ENCODE results near the gene RANBP3. TPM values are rescaled to one million over a fixed set of nuclear protein-coding genes. Genes with fewer than 3 reads are reported as not detected.
"Not testable (repeated sequence)": the region's sequence is repeated elsewhere in the genome, so short reads cannot be mapped to it uniquely, and the experiment has no call there.

Gene RANBP3
- total RNA-seq, 1 donor from 2014 or later, result 36.9 TPM

GRCh38 chr19:5987077-5987818 lies 9.3 kb upstream of the RANBP3 start:
- peak; percentile 76 for DNase-seq

DNA sequence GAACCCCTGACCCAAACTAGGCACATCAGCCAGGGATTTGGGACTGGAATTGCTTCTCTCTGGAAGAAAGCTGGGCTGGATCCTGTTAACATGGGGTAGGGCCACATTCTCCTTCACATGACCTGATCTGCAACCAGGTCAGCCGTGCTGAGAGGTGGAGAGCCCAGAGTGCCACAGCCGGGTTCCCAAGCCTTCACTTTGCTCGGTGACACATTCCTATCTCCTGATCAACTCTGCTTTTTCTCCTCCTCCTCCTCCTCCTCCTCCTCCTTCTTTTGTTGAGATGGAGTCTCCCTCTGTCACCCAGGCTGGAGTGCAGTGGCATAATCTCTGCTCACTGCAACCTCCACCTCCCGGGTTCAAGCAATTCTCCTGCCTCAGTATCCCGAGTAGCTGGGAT lies 7.9 kb upstream of the RANBP3 start:
- not testable (repeated sequence) for DNase-seq

DNA sequence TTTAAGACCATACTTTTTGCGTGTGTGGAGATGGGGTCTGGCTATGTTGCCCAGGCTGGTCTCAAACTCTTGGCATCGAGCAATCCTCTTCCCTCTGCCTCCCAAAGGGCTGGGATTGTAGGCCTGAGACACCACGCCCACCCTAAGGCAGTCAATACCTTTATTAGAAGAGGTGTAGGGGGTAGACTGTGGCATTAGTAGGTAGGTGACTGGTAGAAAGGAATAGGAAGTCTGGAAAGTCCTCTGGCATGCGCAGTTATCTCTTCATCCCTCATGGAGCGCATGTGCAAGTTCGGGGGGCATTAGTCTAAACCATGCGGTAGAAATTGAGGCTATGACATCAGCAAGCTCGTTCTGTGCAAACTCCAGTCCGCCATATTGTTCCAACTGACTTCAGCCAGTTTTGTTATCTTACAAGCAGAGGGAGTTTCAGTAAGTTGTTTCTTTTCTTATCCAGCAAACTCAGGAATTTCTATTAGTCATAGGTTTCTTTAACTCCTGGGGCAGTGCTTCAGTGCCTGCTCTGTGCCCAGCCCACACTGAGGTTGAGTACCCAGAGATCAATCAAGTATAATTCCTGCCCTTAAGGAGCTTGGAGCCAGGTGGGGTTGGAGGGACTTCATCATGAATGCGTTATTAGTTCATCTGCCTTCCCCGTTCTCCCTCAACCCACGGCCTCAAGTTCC lies 7.3 kb upstream of the RANBP3 start:
- DNase-seq, result no peak

- DNase-seq, result no peak
Measured at GRCh38 chr19:5984600-5984999, 6.7 kb upstream of the RANBP3 start.

GRCh38 chr19:5983367-5983955 lies 5.5 kb upstream of the RANBP3 start:
- DNase-seq, result no peak

- no peak for DNase-seq
Measured at GRCh38 chr19:5978606-5979552, 939 bp upstream of the RANBP3 start.

DNA sequence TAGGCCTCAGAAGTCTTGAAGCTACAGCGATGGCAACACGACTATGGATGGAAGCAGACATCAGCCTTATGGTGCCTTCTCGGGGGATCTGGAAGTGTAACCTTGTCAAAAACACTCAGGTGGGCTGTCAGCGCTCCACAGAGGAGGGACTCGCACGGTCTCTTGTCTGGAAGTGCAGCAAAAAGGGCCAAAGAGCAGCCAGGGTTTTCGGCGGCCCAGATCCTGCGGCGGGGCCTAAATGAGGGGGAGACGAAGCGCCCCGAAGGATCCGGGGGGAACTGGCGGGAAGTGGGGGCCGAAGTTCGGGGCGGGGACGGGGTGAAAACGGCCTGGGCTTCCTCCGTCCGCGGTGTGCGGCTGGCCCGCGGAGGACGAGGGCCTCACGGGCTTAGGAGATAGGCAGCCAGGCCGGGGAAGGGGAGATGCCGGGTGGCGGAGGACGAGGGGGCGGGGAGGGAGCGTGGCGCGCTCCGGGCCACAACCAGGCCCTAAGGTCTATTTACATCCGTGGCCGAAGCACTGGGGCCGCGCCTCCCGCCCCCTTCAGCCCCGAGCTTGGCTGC lies 637 bp downstream of the RANBP3 start:
- DNase-seq, result no peak

- DNase-seq, result no peak
Measured at GRCh38 chr19:5976768-5977167, 1.2 kb downstream of the RANBP3 start.

GRCh38 chr19:5975388-5975728 lies 2.6 kb downstream of the RANBP3 start:
- DNase-seq, result no peak

GRCh38 chr19:5974721-5975387 lies 3.1 kb downstream of the RANBP3 start:
- DNase-seq, result no peak

DNA sequence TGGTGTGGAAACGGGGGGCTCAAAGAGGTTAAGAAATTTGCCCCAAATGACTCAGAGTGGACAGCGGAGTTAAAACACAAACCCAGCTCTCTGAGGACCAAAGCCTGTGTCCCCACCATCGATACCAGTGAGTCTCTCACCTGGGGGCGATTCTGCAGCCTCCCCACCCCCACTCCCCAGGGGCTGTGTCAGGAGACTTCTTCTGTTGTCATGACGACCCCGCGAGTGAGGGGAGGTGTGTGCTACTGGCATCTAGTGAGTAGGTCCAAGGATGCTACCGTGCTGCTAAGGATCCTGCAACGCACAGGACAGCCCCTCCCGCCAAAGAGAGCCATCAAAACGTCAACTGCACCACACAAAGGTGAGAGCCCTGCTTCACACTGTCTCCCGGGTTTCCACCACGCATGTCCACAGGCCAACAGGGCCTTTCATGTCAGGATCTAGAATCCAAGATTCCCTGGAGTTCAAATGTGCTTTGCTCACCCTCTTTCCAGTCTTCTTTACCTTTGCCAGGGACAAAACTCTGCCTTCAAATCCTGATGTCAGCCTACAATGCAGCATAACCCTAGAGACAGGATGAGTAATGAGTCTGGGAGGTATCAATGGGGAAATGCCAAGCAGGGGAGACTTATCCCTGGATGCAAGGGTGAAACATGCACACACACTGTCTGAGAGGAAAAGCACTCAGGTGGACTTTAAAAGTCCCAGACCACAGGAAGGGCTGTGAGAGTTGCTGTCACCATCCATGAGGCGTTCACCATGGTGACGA lies 3.9 kb downstream of the RANBP3 start:
- DNase-seq, result no peak

DNA sequence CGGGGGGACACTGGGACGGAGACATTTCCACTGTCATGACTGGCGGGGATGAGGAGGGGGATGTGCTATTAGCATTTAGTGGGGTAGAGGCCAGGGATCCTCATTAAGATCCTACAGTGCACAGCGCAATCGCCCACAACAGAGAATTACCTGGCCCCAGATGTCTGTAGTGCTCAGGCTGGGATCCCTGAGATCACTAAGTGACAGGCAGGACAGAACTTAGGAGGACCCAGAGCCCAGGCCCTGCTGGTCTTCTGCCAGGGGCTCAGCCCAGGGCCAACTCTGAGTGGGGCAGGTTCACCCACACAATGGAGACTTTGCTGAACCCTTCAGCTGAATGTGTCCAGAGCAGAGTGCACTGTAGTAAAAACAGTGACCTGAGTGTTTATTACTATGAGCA lies 4.6 kb downstream of the RANBP3 start:
- DNase-seq, result no peak

GRCh38 chr19:5972355-5972731 lies 5.6 kb downstream of the RANBP3 start:
- DNase-seq, result no peak

GRCh38 chr19:5971714-5972354 lies 6.1 kb downstream of the RANBP3 start:
- no peak for DNase-seq

DNA sequence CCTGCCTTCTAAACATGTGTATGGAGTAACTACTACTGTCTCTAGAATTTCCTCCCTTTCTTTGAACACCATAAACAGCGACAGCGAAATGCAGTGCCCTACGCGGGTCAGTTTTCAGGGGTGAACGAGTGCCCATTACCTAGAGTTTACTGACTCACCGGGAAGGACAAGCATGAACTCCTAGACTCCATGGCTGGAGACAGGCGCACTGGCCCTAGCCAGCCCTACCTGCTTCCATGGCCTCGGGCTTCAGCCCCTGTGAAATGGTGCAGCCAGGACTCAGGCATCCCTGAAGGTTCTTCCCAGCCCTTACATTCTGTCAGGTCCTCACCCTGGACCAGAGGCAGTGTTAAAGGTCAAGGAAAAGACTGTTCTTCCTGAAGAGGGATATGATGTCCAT lies 8.5 kb downstream of the RANBP3 start:
- DNase-seq, result no peak

DNA sequence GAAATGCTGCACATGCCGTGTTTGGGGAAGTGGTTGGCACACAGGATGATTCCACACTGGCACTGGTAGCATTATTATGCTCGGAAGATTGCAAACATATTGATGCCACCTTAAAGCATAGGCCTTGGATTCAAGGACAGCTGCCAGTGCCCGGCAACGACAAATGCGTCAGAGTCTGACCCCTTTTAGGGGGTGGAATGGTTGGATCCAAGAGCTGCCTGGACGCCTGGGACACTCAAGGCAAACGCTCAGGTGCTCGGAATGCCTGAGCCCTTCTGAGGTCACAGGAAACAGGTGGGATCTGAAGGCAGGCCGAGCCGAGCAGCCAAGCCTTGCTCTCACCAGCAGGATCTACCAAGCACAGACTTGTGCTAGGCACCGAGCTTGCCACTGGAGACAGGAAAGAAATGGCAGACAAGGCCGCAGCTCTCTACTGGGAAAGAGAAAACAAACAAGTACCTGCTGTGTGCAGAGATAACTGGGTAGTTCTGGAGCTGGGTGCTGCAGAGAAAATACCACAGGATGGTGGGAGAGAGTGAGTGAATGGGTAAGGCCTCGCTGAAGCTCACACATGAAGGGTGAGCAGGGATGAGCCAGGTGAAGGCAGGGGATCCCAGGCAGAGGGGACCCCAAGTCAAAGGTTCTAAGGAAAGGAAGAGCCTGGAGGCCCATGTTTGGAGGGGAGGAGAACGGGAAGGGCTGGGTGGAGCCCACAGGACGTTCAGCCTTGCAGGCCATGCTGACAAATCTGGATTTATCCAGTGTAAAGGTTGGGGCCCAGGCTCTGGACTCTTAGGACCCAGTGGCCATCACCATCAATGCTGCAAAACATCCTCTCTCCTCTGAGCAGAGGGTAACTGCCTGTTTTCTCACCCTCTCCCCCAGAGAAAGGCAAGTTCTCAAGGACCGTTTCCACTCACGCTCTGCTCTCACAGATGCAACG lies 9.2 kb downstream of the RANBP3 start:
- no peak for DNase-seq

DNA sequence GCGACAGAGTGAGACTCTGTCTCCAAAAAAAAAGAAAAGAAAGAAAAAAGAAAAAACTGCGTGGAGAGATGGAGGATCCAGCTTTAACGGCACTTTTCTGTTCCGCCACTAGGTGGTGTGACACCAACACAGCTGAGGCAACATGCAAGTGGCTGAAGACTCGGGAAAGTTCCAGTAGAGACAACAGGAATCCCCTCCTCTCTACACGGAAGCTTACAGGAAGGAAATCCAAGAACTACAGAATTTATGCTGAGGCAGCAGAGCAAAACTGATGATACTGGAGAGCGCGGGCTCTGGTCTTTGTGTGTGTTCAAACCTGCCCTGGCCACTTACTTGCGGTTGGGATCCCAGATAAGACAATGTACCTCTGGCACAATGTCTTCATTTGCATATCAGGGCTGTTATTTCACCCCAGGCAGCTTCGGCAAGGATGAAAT lies 9.9 kb downstream of the RANBP3 start:
- DNase-seq, result peak; percentile 71

DNA sequence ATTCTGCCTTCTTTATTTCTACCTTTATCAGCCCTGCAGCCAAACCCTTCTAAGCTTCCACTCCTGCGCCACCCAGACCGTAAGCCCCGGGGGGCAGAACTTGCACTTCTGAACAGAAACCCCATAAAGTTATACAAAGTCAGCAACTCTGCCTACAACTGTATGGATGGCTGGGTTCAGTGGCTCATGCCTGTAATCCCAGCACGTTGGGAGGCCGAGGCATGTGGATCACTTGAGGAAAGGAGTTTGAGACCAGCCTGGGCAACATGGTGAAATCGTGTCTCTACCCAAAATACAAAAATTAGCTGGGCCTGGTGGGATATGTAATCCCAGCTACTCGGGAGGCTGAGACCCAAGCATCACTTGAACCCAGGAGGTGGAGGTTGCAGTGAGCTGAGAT lies 10.4 kb downstream of the RANBP3 start:
- no peak for DNase-seq

GRCh38 chr19:5966941-5967340 lies 11.0 kb downstream of the RANBP3 start:
- DNase-seq, result no peak
